Endothelial cell of hepatic sinusoid (primary cell): ENCODE measurements around the gene CD207.
"Not testable (repeated sequence)": the region's sequence is repeated elsewhere in the genome, so short reads cannot be mapped to it uniquely, and the experiment has no call there.

ENCODE experiments used
- in situ Hi-C: cut with HindIII; loops from 2 replicates; pipeline ENCODE4 v1.10.0; 2017; ENCODE audit warnings: low sequenced_read_pairs

CD207 gene

DNA sequence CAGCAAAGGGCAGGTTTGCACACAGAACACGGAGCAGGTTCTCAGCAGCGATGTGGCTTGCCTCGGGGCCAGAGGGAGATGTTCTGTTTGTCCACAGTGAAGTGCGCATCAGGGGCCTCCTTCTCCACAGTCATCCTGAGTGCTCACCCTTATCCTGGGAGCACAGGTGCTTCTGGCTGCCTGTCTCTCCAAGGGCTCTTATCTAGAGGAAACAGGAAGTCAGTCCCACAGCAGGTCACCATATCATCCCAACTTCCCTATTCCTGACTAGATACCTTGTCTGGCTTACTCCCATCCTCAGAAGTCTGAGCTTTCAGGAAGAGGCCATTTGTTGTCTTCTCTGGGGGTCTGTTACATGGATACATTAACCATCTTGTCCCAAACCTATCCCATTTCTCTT is at the start of gene CD207:
TSS of gene CD207 (minus strand) at position 174 of the 400 bp plus-strand sequence. CDS start at position 134, 40 bp downstream.
- in situ Hi-C loops, result no loop called here

DNA sequence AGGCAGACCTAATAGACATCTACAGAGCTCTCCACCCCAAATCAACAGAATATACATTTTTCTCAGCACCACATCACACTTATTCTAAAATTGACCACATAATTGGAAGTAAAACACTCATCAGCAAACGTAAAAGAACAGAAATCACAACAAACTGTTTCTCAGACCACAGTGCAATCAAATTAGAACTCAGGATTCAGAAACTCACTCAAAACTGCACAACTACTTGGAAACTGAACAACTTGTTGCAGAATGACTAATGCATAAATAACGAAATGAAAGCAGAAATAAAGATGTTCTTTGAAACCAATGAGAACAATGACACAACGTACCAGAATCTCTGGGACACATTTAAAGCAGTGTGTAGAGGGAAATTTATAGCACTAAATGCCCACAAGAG is 42.9 kb upstream of the CD207 start:
- in situ Hi-C loops, result not testable (repeated sequence)

DNA sequence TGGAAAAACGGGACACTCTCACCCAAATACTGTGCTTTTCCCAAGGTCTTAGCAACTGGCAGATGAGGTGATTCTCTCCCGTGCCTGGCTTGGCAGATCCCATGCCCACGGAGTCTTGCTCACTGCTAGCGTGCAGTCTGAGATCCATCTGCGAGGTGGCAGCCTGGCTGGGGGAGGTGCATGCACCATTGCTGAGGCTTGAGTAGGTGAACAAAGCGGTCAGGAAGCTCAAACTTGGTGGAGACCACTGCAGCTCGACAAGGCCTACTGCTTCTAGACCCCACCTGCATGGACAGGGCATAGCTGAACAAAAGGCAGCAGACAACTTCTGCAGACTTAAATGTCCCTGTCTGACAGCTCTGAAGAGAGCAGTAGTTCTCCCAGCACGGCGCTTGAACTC is 40.5 kb upstream of the CD207 start:
- in situ Hi-C loops, result not testable (repeated sequence)

DNA sequence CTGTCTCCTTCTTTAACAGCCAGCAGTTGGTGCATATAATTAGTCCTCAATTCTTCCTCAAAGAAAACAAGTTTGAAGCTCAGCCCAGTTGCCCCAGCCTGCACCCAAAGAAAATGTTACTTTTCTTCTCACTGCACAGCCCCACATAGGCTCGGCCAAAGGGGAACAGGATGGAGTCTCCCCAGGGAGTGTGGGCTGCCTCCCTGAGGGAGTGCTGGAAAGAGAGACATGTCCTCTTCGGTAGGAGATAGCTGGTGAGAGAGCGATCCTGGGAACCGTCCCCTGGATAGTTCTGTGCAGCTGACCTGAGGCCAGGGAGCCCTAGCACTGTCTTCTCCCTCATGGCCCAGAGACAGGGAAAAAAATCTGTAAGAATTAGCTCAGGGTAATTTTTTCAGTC is 37.9 kb upstream of the CD207 start:
- in situ Hi-C loops, result no loop called here

DNA sequence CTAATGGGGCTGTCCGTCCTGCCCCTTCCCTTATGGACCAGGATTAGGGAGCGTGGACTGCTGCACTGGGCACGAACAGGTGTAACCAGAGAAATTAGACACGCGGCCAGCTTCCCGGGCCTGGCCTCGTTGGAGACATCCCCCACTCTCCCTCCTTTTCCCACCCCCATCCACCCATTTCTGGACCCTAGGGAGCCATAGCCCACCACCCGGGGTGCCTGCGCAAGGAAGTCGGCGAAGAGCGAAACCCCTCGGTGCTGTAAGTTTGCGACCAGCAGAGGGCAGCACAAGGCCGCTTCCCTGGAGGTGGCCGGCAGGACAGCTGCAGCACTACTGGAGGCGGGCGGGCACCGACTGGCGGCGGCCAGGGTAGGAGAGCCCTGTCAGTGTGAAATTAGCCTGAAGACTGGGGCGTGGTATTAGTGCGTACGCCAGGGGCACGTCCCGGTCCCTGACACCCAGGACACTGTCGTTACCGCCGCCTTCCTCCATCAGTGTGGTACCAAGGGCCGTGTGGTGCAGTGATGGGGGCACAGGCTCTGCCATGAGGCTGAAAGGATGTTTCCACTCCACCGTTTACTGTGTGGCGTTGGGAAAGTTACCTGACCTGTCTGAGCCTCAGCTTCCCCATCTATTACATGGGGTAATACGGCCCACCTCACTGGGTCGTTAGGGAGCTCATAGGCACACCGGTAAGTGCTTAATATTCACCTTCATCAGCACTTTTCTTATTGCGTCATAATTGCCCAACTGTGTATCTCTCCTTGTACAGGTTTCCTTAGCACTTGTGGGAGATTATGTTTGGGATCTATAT is 36.0 kb upstream of the CD207 start:
- in situ Hi-C loops, result no loop called here

DNA sequence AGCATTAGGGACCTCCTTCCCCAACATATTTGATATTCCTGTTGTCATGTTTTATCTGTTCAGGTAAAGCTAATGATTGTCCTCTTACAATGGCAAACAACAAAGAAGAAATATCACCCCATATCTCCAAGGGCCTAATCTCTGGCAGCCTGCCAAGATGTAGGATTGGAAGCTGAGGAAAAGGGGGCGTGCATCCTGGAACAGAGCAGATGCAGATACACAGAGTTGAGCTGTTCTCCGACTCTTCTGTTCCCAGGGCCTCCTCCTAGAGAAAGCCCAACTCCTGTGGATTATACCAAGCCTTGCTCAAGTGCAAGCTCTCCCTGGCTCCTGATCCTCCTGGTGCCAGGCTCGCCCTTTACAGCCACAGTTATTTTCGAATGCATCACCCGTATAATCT is 35.2 kb upstream of the CD207 start:
- in situ Hi-C loops, result no loop called here

DNA sequence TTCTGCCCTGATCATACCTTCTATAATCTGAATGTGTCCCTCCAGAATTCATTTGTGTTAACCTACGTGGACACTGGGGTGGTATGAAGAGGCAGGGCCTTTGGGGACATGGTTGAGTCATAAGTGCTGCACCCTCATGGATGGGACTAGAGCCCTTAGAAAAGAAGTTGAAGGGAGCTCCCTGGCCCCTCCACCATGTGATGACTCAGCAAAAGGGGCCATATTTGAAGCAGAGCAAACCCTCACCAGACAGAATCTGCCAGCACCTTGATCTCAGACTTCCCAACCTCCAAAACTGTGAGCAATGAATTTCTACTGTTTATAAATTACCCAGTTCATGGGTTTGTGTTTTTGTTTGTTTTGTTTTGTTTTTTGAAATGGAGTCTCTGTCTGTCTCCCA is 33.4 kb upstream of the CD207 start:
- in situ Hi-C loops, result no loop called here

DNA sequence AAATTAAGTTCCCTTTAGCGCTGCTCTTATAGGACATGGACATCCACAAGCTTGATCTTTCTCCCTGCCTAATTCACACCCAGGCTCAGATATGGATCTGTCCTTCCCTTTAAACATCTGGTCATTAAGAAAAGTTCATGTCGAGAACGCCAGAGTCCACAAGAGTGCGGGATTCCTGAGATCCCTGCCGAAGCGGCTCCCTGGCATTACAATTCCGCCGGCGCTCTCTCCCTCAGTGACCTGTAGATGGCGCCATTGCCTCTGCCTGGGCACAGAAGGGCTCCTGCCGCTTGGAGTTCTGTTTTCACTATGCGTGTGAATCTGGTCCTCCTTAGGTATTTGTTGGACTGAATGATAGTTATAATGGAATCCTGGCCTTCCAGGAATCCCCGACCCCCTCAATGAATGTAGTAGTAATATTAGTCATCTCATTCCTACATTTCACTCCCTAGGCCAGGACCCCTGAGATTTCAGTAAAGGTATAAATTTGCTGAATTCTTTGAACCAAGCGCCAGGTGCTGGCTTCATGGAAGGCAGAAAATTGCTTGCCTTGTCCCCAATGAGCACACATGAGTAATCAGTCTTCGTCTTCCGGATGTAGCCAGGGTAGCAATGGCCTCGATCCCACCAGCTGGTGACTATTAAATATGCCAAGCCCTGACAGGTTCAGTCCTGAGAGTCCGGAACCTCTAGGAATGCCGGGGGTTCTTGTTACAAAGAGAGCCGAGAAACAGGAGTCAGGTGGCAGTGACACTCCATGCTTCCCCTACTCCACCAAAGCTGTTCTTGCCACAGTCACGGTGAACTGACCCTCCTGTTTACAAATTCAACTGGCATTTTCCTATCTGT is 26.4 kb upstream of the CD207 start:
- in situ Hi-C loops, result loop anchor here (5.0 kb wide), 1 partner anchor 80 kb away; no protein-coding TSS in a partner anchor

DNA sequence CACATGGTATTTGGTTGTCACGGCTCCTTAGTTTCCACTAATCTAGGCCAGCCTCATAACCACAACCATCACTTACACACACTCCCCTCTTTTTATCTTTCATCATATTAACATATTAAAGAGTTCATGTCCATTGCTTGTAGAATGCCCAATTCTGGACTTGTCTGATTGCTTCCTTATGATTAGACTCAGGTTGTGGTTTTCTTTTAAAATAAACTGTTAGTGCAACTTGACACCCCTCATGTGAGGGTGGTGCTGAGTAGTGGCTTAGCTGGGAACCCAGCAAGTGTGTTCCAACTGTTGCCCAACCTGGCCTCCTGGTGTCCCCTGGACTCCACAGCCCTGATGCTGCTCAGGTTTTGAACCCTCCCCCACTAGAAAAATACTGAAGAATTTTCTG is 20.1 kb upstream of the CD207 start:
- in situ Hi-C loops, result no loop called here

DNA sequence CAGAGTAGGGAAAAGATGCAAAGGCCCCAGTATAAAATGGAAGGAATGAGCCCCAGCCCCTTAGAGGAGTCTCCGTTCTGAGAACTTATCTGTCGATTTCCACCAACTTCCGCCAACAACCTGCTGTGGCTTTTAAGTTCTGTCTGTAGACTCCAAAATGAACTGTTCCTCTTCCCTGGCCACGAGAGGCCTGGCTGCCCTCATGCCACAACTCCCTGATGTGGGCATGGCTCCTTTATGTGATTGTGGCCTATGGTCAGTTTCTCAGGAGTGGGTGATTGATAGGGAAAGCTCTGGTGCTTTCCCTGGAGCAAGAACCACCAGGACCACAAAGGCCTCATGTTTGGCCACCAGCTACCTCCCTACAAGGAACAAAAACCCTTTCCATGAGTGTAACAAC is 18.8 kb upstream of the CD207 start:
- in situ Hi-C loops, result no loop called here

DNA sequence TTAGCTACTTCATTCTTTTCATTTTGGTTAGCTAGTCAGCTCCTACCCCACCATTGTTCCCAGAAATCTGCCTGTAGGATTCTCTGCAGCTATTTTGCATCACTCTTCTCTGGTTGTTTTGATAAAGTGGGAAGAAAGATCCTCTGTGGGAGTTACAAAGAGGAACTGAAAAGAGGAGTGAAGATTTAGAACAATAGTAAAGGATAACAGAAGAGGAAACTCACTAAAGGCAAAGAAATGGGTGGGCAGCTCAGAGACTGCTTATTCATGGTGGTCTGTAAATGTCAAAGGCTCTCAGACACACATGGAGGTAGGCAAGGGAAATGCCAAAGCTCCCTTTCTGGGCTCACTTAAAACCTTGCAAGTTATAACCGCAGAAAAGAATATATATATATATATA is 17.2 kb upstream of the CD207 start:
- in situ Hi-C loops, result no loop called here

DNA sequence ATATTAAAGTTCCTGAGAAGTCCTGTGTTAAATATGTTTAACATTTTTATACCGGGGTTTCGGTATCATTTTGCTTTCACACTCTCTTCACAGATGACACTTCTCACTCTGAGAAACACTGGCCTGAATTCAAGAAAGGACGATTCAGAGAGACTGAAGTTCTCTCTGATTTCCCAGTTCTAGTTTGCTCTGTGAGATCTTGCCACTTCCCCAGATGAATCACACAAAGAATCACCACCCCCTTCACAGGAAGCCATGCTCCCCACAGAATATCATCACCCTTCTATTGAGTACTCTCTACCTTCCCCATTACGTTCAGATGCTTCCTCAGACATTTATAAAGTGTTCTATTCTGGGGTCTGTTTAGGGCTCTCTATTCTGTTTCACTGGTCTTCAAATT is 16.1 kb upstream of the CD207 start:
- in situ Hi-C loops, result no loop called here

DNA sequence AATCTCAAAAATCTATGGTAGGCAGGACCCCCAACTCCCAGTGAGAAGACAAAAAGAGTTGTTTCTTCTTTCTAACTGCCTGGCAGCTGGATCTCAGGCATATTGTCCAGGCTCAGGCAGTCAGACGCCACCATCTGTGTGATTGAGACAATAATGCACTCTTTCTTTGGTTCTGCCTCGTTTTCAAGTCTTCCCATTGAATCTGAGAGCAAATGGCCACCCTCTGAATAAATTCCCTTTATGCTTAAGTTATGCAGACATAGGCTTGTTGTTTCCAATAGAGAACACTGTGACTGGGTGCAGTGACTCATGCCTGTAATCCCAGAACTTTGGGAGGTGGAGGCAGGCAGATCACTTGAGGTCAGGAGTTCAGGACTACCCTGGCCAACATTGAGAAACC is 15.3 kb upstream of the CD207 start:
- in situ Hi-C loops, result no loop called here

DNA sequence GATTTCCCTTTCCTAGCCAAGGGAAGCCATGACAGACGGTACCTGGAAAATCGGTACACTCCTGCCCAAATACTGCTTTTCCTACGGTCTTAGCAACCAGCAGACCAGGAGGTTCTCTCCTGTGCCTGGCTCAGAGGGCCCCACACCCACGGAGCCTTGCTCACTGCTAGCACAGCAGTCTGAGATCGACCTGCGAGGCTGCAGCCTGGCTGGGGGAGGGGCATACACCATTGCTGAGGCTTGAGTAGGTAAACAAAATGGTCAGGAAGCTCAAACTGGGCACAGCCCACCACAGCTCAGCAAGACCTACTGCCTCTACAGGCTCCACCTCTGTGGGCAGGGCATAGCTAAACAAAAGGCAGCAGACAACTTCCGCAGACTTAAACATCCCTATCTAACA is 6.8 kb upstream of the CD207 start:
- in situ Hi-C loops, result no loop called here

DNA sequence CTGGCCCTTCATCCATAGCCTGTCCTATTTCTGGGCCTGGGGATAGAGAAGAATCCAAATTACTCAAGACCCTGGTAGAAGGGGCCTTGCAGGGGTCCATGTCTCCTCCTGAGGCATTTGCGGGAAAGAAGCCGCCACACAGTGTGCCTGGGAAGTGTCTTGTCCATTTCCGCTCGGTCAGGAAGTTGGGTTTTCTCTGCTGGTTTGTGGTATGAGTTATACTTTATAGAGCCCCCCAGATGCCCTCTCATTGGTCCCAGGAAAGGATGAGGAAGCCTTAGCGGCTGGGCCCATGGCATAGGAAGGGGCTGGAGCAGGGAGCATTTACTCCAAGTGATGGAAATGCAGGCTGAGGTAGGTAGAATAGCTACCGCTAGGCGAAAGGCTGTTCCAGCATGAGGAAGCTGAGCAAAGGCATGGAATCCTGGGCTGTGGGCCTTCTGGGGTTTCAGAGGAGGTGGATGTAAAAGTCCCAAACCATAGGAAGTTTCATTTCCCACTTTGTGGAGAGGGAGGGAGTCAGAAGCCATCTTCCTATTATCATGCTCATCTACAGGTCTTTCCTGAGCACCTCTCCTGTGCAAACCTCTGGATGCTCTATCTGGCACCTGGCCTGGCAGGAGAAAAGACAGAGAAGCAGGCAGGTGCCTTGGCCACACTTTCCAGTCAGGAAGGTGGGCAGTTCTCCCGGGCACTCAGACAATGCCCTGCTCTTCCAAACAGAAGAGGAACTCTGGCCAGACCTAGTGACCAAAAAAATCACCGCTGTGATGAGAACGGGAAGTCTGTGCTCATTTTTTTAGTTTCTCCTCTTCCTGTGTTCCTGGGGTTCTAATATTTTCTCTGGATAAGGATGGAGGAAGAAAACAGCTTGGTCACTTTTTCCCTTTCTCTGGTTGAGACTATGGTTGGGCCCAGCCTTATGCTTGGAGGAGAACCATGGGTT is 2.6 kb upstream of the CD207 start:
- in situ Hi-C loops, result no loop called here

DNA sequence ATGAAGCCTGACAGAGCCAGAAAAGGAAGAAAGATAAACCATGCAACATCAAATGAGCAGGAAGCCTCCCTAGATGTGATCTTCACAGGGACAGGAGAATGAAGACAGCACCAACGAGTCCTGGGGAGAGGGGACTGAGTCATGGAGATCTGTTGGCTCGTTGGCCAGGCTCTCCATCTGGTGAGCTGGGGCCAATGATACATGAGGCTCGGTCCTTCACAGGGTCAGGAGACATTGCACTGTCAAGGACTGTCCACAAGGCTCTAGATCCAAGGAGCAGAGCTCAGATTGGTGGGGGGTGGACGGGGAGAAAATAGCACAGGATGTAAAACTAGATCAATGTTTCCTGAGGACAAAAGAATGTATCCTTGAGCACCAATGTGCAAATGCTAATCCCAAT is 735 bp downstream of the CD207 start:
- in situ Hi-C loops, result no loop called here

DNA sequence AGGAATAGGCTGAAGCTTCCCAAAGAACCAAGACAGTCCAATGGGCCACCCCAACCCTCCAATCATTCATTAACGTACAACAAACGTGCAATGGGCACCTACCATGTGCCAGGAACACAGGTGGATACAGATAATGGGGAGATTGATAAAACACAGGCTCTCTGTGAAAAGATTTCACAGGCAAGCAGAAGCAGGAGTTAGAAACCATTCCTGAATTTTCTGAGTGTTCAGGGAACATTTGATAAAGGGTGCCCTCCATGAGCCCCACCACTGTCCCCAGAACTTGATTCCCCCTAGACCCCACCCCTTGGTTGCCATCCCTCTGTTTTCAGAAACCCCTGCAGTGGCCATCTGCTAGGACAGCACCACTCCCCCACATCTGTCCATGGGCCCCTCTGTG is 1.5 kb downstream of the CD207 start:
- in situ Hi-C loops, result no loop called here

DNA sequence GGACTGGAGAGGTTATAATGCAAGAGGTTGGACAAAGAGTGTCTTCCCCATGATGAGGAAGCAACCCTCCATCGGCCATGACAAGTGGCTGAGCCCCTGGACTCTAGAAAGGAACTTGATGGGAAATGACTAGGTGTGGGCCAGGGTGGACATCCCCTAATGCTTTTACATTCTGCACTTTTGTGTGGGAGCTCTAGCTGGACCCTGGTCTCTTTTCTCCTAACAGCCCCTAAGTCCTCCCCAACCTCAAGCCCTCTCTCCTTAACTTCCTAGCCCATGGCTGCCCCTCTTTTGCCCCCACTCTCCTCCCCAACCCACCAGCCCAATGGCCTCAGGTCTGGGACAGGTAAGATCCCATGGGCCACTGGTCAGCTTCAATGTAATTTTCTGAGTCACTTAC is 2.4 kb downstream of the CD207 start:
- in situ Hi-C loops, result no loop called here

DNA sequence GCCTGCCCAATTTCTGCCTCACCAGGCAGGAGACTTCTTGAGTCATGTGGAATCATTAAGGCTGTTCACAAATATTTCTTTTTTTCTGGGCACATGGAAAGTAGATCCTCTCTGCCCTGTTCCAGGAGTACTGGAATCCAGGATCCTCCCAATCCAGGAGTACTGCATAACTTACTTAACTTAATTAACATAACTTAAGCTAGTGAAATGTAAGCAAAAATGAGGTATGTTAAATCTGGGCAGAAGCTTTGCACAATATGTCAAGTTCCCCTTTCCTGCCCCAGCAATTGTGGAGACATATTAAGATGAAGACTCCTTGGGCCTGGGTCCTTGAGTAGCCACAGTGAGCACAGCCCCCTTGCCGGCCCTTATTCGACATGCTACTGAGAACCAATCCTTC is 3.2 kb downstream of the CD207 start:
- in situ Hi-C loops, result no loop called here

DNA sequence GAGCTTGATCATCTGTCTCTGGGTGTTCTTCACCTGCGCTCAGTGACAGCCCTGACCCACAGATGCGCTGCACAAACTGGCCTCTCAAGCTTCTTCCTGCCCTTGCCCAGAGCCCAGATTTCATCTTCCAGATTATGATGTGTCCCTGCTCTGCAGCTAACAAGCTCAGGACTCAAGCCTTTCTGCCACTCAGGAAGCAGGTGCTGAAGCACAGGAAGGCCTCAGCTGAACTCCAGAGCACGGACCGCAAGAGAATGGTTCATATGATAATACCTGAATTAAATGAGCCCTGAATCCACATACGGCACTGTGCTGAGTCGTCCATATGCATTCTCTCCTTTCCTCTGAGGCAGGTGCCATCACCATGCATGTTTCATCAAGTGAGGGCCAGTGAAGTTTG is 3.8 kb downstream of the CD207 start:
- in situ Hi-C loops, result no loop called here

DNA sequence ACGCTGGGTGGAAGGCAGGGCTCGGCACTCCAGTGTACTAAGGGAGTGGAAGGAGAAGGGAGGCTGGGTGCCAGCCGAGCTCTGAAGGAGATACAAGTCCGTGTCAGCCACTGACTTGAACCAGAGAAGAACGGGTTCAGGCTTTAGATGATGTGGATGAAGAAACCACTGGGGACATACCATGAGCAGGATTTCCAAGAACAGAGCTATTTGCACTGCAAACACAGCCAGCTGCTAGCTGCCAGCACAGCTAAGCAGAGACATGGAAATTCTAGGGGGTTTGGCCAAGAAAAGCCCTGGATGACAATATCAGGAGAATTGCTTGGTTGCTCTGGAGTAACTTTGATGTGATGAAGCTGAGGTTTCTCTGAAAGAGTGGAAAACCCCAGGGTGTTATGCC is 5.2 kb downstream of the CD207 start:
- in situ Hi-C loops, result no loop called here
